Stimulated activated CD8-positive, alpha-beta memory T cell treated with anti-CD3 and anti-CD28 coated beads, Interleukin-15, amount 100 ng/mL, for 1 hour (primary cell): ENCODE data around the gene ZNF213.

ENCODE experiments used
- DNase-seq: peaks from one replicate; pipeline ENCODE4 v3.0.0-alpha.2; 2020; ENCODE audit warnings: low read depth

Gene ZNF213

DNA sequence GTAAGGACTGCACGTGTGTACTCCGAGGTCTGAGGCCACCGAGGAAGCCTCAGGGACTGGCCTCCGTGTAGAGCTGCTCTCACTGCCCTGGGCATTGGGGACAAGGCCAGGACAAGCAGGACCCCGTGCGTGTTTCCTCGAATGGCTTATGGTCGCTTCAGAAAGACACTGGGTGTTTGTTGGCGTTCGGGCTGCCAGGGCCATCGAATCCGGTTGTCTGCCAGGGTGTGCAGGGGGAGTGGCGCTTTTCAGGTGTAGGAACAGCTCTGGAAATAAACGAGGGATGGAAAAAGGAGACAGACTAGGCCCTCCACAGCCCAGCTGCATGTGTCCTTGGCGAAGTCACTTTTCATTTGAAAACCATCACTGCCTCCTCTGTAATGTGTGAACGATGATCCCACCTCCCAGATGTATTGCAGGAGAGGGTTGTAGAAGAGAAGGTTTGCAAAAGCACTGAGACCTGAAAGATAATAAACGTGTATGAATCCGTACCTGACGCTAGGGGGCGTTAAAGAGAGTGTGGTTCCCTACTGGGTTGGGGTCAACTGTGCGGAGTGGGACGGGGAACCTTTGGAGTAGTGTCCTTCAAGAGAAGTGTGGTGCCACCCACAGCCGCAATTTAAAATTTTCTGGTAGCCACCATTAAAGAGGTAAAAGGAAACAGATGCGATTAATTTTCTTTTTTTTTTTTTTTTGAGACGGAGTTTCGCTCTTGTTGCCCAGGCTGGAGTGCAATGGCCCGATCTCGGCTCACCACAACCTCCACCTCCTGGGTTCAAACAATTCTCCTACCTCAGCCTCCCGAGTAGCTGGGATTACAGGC, 33.6 kb upstream of the ZNF213 start:
- no peak for DNase-seq

DNA sequence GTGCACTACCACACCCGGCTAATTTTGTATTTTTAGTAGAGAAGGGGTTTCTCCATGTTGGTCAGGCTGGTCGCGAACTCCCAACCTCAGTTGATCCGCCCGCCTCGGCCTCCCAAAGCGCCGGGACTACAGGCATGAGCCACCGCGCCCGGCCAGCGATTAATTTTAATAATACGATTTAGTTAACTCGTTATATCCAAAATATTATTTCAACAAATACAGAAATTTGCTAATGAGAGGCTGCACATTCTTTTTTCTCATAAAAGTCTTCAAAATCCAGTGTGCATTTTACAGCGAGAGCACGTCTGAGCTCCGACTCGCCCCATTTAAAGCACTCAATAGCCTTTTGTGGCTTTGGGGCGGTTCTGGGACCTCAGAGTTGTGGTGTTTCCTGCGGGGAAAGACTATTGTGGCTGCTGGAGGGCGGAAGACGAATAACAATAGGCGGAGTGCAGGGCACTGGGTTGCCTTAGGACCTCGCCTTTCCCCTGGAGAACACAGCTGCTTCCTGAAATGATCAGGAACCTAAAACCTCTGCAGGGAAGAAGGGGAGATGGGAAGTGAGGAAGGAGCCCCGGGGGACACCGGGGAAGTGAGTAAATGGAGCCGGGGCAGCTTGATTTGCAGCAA, 32.9 kb upstream of the ZNF213 start:
- DNase-seq, result no peak

GRCh38 chr16:3106205-3106928, 28.5 kb upstream of the ZNF213 start:
- DNase-seq, result peak; percentile 77

DNA sequence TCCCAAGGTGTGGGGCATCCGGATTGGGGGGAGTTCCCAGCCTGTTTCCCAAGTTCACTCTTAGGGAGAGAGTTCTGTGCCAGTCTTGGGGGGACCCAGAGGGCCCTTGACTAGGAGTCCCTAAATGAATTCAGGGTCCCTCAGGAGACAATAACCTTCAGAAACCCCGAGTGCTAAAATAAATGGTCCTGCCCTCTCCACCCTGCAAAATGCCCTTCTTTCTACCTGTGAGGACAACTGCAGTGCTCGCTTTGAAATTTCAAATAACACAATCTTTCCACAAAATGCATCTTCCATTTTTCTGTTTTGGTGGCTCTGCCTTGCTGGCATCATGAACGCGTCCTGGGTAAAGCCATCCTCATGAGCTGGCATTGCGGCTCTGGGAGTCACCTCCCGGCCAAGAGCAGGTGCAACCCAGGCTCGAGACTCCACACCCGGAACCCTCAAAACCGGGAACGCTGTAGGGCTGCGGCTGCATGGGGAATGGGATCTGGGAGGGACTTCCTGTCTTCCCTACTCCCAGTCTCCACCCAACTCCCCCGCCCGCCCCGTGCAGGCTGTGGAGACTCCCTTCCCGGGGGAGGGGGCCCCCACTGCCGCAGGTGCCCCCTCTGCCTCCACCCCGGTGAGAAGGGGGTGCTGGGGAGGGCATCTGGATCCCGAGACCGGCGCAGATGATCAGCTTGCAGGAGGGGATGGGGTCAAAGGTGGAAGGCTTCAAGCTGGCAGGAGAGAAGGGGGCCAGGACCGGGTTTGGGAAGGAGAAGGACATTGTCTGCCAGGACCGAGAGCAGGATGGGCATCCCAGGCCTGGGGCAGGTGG, 22.6 kb upstream of the ZNF213 start, which contains the start of gene ZNF205:
Gene ZNF205 (plus strand): TSS at position 529 of the 823 bp plus-strand sequence. CDS start 845 bp downstream, outside the sequence.
- no peak for DNase-seq

- no peak for DNase-seq
These were observed 21.8 kb upstream of the ZNF213 start for GRCh38 chr16:3112881-3113574.

- DNase-seq, result no peak
These were observed 20.9 kb upstream of the ZNF213 start for GRCh38 chr16:3113765-3114479.

DNA sequence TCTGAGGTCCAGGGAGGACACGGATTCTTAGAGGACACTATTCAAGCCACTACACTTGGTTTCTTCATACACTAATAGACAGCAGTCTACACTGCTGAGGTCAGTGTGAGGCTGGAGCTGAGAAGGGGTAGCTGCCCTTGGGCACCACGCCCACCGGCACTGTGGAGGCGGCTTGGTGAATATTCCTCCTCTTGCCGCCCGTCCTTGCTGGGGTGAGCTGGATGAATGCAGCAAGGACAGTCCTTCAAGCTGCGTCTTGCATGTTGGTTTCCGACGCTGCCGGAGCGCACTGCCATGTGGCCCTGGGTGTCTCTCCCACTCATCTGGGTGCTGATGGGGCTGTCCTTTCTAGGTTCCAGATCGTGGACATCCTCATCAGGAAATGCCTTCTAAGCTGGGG, 19.8 kb upstream of the ZNF213 start:
- DNase-seq, result no peak

DNA sequence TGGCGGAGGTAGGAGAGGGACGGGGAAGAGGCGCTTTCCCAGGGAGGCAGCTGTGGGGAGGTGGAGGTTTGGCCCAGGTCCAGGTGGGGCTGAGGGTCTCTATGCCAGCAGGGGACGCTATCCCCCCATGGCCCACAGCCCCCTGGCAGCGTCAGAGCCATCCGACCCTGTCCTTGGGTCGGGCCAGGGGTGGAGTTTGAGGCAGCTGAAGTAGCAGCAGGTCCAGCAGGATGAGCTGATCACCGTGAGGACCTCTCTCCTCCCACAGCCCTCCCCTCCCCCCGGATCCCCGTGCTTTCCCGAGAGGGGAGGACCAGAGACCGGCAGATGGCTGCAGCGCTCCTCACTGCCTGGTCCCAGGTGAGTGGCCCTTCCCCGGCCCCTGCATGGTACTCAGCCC, 19.3 kb upstream of the ZNF213 start:
- DNase-seq, result no peak

GRCh38 chr16:3118204-3118790, 16.5 kb upstream of the ZNF213 start:
- DNase-seq, result no peak

- no peak for DNase-seq
These were observed 16.0 kb upstream of the ZNF213 start for GRCh38 chr16:3118846-3119245.

DNA sequence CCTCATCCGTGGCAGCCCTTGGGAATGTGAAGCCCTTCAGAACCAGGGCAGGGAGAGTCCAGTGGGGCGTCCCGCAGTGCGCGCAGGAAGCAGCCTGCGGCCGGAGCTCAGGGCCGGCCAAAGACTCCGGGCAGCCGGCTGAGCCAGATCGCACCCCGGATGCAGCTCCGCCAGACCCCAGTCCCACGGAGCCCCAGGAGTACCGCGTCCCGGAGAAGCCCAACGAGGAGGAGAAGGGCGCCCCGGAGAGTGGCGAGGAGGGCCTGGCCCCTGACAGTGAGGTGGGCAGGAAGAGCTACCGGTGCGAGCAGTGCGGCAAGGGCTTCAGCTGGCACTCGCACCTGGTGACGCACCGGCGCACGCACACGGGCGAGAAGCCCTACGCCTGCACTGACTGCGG, 15.5 kb upstream of the ZNF213 start:
- DNase-seq, result no peak

GRCh38 chr16:3119701-3120408, 15.0 kb upstream of the ZNF213 start:
- DNase-seq, result no peak

- DNase-seq, result no peak
These were observed 14.4 kb upstream of the ZNF213 start for GRCh38 chr16:3120435-3120834.

DNA sequence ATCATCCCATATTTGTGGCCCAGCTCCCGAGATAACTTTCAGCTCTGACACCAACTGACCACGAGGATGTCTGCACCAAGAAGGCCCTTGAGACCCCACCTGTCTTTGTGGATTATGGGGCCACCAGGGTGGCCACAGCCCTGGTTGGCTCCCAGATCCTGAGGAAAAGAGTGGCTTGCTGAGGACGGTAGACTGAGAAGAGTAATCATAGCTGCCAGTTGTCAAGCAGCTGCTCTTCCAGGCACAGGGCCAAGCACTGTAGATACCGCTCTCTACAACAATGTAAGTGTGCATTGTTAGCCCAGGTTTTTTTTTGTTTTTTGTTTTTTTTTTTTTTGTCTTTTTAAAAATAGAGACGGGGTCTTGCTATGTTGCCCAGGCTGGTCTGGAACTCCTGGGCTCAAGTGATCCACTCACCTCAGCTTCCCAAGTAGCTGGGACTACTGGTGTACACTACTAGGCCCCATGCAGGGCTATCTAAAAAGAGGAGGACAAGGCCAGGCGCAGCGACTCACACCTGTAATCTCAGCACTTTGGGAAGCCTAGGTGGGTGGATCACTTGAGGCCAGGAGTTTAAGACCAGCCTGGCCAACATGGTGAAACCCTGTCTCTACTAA, 12.9 kb upstream of the ZNF213 start:
- DNase-seq, result no peak

DNA sequence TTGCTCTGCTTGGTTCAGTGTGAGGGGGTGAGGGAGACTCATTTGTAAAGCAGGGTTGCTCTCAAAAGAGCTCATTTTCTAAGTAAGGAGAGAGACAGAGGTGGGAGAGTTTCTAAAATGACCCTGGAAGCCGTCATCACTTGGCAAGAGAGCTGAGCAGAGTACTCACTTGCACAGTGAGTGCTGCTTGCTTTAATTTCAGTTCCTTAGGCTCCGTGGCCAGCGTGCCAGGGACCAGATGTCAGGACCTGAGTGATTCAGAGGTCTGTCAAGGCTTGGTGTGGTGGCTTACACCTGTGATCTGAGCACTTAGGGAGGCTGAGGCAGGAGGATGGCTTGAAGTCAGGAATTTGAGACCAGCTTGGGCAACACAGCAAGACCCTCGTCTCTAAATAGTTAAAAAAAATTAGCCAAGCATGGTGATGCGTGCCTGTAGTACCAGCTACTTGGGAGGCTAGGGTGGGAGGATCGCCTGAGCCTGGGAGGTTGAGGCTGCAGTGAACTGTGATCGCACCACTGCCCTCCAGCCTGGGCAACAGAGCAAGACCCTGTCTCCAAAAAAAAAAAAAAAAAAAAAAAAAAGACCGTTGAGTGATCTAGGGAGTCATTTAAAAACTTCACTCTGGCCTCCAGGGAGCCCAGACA, 11.8 kb upstream of the ZNF213 start:
- no peak for DNase-seq

DNA sequence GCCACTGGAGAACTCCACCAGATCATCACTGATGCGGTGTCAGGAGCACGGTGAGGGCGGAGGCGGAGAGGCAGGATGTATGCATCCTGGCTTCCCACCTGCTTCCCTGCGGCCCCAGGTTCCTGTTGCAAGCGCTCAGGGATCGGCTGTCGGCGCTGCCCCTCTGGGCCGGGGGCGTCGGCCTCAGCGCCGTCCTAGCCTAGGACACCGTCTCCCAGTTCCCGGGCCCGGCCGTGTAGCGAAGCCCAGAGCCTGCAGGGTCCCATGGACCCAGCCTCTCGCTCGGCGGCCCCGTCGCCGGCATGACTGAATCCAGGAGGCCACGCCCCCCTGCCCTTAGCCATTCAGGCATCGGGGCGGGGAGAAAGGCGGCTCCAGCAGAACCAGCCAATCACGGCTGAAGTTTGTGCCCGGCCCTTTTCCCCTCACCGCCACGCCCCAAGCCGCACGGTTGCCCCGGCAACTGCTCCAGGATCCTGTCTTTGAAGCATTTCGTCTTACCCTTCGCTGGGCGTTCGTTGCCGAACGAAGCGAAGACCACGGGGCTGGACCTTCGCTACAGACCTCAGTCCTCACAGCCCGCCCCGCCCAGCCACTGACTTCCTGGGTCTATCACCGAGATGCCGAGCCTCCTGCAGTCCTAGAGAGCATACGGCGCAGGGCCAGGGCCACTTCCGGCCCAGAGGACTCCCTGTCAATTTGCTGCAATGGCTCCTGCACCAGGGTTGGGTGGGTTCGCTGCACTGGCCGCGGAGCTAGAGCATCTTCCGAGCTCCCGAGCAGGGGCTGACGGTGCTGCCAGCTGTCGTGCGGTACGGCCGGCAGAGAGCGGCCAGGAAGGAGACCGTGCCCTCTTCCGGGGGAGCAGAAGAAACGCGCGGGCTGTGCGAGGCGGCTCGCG, 10.6 kb upstream of the ZNF213 start:
- DNase-seq, result peak; percentile 96

- no peak for DNase-seq
These were observed 7.1 kb upstream of the ZNF213 start for GRCh38 chr16:3127745-3128144.
